GM23248 (cell line): Measurements from ENCODE around the gene SYVN1. TPM values are rescaled to one million over a fixed set of nuclear protein-coding genes. Genes with fewer than 3 reads are reported as not detected.

Experiments used
- DNase-seq: peaks from one replicate; pipeline ENCODE4 v3.0.0-alpha.2; 2015
- H2AFZ ChIP-seq: fragments of 200-600 bp; sonication (generic); 2 replicates; pipeline ENCODE4 v1.6.1; 2016; ENCODE audit warnings: antibody characterized with exemption
- H3F3A ChIP-seq: fragments of 200-600 bp; sonication (generic); 2 replicates; pipeline ENCODE4 v1.6.1; 2016; ENCODE audit warnings: mild to moderate bottlenecking, antibody characterized with exemption, mixed run types; ENCODE audit not compliant: insufficient read depth
- H3K27ac ChIP-seq: fragments of 200-600 bp; sonication (generic); 2 replicates; pipeline ENCODE4 v1.5.1; 2016; ENCODE audit warnings: mild to moderate bottlenecking
- H3K27me3 ChIP-seq: fragments of 200-600 bp; sonication (generic); replicated peaks from 2 replicates; pipeline ENCODE4 v1.6.1; 2016; ENCODE audit warnings: mild to moderate bottlenecking; ENCODE audit not compliant: insufficient read depth
- H3K36me3 ChIP-seq: fragments of 200-600 bp; sonication (generic); 2 replicates; pipeline ENCODE4 v1.6.1; 2016; ENCODE audit warnings: low read depth, mild to moderate bottlenecking
- H3K4me1 ChIP-seq: fragments of 200-600 bp; sonication (generic); 2 replicates; pipeline ENCODE4 v1.6.1; 2016; ENCODE audit warnings: mild to moderate bottlenecking; ENCODE audit not compliant: insufficient read depth
- H3K4me2 ChIP-seq: fragments of 200-600 bp; sonication (generic); one replicate; pipeline ENCODE4 v1.6.1; 2016; ENCODE audit warnings: mild to moderate bottlenecking; ENCODE audit not compliant: unreplicated experiment
- H3K4me3 ChIP-seq: fragments of 200-600 bp; sonication (generic); 2 replicates; pipeline ENCODE4 v1.5.1; 2016; ENCODE audit warnings: mild to moderate bottlenecking
- H3K79me2 ChIP-seq: fragments of 200-600 bp; sonication (generic); 2 replicates; pipeline ENCODE4 v1.6.1; 2016; ENCODE audit warnings: mild to moderate bottlenecking; ENCODE audit not compliant: insufficient read depth
- H3K9ac ChIP-seq: fragments of 200-600 bp; sonication (generic); 2 replicates; pipeline ENCODE4 v1.6.1; 2016; ENCODE audit warnings: mild to moderate bottlenecking
- H3K9me2 ChIP-seq: fragments of 200-600 bp; sonication (generic); 2 replicates; pipeline ENCODE4 v1.6.1; 2016; ENCODE audit warnings: mixed run types, mild to moderate bottlenecking, moderate library complexity; ENCODE audit not compliant: insufficient read depth
- H3K9me3 ChIP-seq: fragments of 200-600 bp; sonication (generic); one replicate; pipeline ENCODE4 v1.6.1; 2017; ENCODE audit warnings: low read depth
- H4K20me1 ChIP-seq: fragments of 200-600 bp; sonication (generic); 2 replicates; pipeline ENCODE4 v1.6.0; 2016; ENCODE audit not compliant: insufficient read depth
- EZH2 ChIP-seq: fragments of 200-600 bp; sonication (generic); IDR thresholded peaks from 2 replicates; pipeline ENCODE4 v1.6.1; 2018; ENCODE audit warnings: antibody characterized with exemption, mild to moderate bottlenecking; ENCODE audit not compliant: insufficient read depth, poor library complexity, severe bottlenecking
- EZH2phosphoT487 ChIP-seq: fragments of 200-600 bp; sonication (generic); IDR thresholded peaks from 2 replicates; pipeline ENCODE4 v1.6.1; 2018; ENCODE audit warnings: antibody characterized with exemption, moderate library complexity, mild to moderate bottlenecking, low read depth; ENCODE audit not compliant: insufficient read depth
- WGBS, 2 experiments: methylation state at CpG; one replicate each; pipeline ENCODE4 v1.1.6; 2015 to 2017; ENCODE audit warnings: low lambda C conversion rate in 2 of 2, low coverage in 1 of 2; ENCODE audit errors: missing lambda C conversion rate in 2 of 2; 5-methylcytosine and 5-hydroxymethylcytosine counted together
- in situ Hi-C: fragments of 300-500 bp; cut with MboI; formaldehyde crosslinking; loops from 2 replicates; pipeline ENCODE4 v1.15.0; 2020
- polyA plus RNA-seq: library from polyadenylated mRNA; unstranded; fragments of >200 nt; fragmentation: Nextera tagmentation; extraction: Ambion mirVana; gene quantifications from 2 replicates; pipeline ENCODE4 v1.2.1, GENCODE V29; 2016
- total RNA-seq: library from RNA; depleted of rRNA; stranded (reverse); fragments of >200 nt; shearing (Covaris generic); gene quantifications from 2 replicates; pipeline ENCODE4 v1.2.3, GENCODE V29; 2014

Gene SYVN1
- total and polyA plus RNA-seq, 2 experiments from 2014 or later, result 21.2 to 29.5 TPM

- peaks cover 8% of the 10 kb centered on the region; the same call in 1 of the 2 replicates for H3K36me3 ChIP-seq
- WGBS, 2 experiments, result 59 to 66% methylated on average over 6 of the region's 6 CpGs
- in situ Hi-C loops, result no loop called here
Observed at GRCh38 chr11:65131895-65132237, 2.5 kb downstream of the SYVN1 start.

GRCh38 chr11:65131417-65131776 lies 2.9 kb downstream of the SYVN1 start:
- no peak for DNase-seq
- H3K9ac ChIP-seq, result no peak overlapping the region
- peaks cover 37% of the 10 kb centered on the region for H3K79me2 ChIP-seq
- no peak overlapping the region for H3K4me3 ChIP-seq
- H2AFZ ChIP-seq, result no peak overlapping the region
- no peak overlapping the region for H3K27ac ChIP-seq
- H3K27me3 ChIP-seq, result no peaks in the 10 kb centered on the region
- in situ Hi-C loops, result no loop called here
- H3K9me3 ChIP-seq, result no peaks in the 10 kb centered on the region
- TF ChIP-seq EZH2, result no peak
- no peak for TF ChIP-seq EZH2phosphoT487
- no peaks in the 10 kb centered on the region for H4K20me1 ChIP-seq
- no peaks in the 10 kb centered on the region for H3K9me2 ChIP-seq
- H3K4me1 ChIP-seq, result peaks cover 8% of the 10 kb centered on the region
- peaks cover 11% of the 10 kb centered on the region for H3F3A ChIP-seq
- H3K4me2 ChIP-seq, result no peak overlapping the region
- 71 to 76% methylated on average over 3 of the region's 3 CpGs for WGBS, 2 experiments
- peaks cover 13% of the 10 kb centered on the region; the same call in 1 of the 2 replicates for H3K36me3 ChIP-seq

More at GRCh38 chr11:65131895-65132237, 2.5 kb downstream of the SYVN1 start:
- H3K27me3 ChIP-seq, result no peaks in the 10 kb centered on the region
- peaks cover 37% of the 10 kb centered on the region for H3K79me2 ChIP-seq
- H3K4me1 ChIP-seq, result peaks cover 8% of the 10 kb centered on the region
- peaks cover 9% of the 10 kb centered on the region for H3F3A ChIP-seq
- H3K9ac ChIP-seq, result 0 out of 2 replicates have a peak overlapping the region, but pooled peaks have one; percentile 98
- H3K4me3 ChIP-seq, result no peak overlapping the region
- no peak for TF ChIP-seq EZH2phosphoT487
- no peaks in the 10 kb centered on the region for H3K9me3 ChIP-seq
- no peak overlapping the region for H3K27ac ChIP-seq
- H3K4me2 ChIP-seq, result no peak overlapping the region
- no peak overlapping the region for H2AFZ ChIP-seq
- no peaks in the 10 kb centered on the region for H3K9me2 ChIP-seq
- no peaks in the 10 kb centered on the region for H4K20me1 ChIP-seq
- DNase-seq, result no peak

- TF ChIP-seq EZH2, result no peak
- TF ChIP-seq EZH2phosphoT487, result no peak
- H4K20me1 ChIP-seq, result no peaks in the 10 kb centered on the region
- no peak overlapping the region for H3K27ac ChIP-seq
- no peaks in the 10 kb centered on the region for H3K9me3 ChIP-seq
- DNase-seq, result no peak
- H3K36me3 ChIP-seq, result peaks cover 18% of the 10 kb centered on the region; the same call in 1 of the 2 replicates
- in situ Hi-C loops, result no loop called here
- H3K9me2 ChIP-seq, result no peaks in the 10 kb centered on the region
- H2AFZ ChIP-seq, result no peak overlapping the region
- no peaks in the 10 kb centered on the region for H3K27me3 ChIP-seq
- H3K4me3 ChIP-seq, result no peak overlapping the region
- no peak overlapping the region for H3K9ac ChIP-seq
- H3K79me2 ChIP-seq, result peaks cover 37% of the 10 kb centered on the region
- no peak overlapping the region for H3K4me2 ChIP-seq
- H3F3A ChIP-seq, result peaks cover 11% of the 10 kb centered on the region
- 83 to 87% methylated on average over 15 to 19 of the region's 19 CpGs for whole genome bisulfite sequencing, 2 experiments
- H3K4me1 ChIP-seq, result peaks cover 8% of the 10 kb centered on the region
Observed at GRCh38 chr11:65130631-65131416, 3.5 kb downstream of the SYVN1 start.

GRCh38 chr11:65129649-65130441 lies 4.5 kb downstream of the SYVN1 start:
- Histone ChIP-seq H3K79me2 (peaks cover 43% of the 10 kb centered on the region), H3K27me3 (no peaks in the 10 kb centered on the region), H3K4me3 (no peak overlapping the region), H3K9ac (peak overlapping the region; percentile 21; the same call in 1 of the 2 replicates), H3K9me3 (no peaks in the 10 kb centered on the region), H3K9me2 (no peaks in the 10 kb centered on the region), H3K4me1 (peaks cover 8% of the 10 kb centered on the region), H3K27ac (no peak overlapping the region), H4K20me1 (no peaks in the 10 kb centered on the region), H3K4me2 (no peak overlapping the region), H2AFZ (no peak overlapping the region), H3K36me3 (peaks cover 20% of the 10 kb centered on the region; the same call in 1 of the 2 replicates), H3F3A (peaks cover 11% of the 10 kb centered on the region)
- no peak for DNase-seq
- in situ Hi-C loops, result no loop called here
- TF ChIP-seq EZH2phosphoT487 (no peak), EZH2 (no peak)
- 75 to 81% methylated on average over 11 to 13 of the region's 13 CpGs for WGBS, 2 experiments
